Smooth muscle cell (in vitro differentiated cells): Measurements from ENCODE around the gene EGFL8. TPM values are rescaled to one million over a fixed set of nuclear protein-coding genes. Genes with fewer than 3 reads are reported as not detected.

Source experiments
- DNase-seq: peaks from one replicate; lab custom pipeline; 2025; ENCODE audit not compliant: unreplicated experiment; lab: John Stamatoyannopoulos, UW
- H2AFZ ChIP-seq: fragments of 200-600 bp; sonication (generic); 2 replicates; pipeline ENCODE4 v1.6.0; 2016; ENCODE audit warnings: antibody characterized with exemption, low read depth, mild to moderate bottlenecking
- H3F3A ChIP-seq: fragments of 200-600 bp; sonication (generic); 2 replicates; pipeline ENCODE4 v1.6.0; 2017; ENCODE audit warnings: antibody characterized with exemption, low read depth
- H3K27ac ChIP-seq: fragments of 200-600 bp; sonication (generic); 2 replicates; pipeline ENCODE4 v1.5.1; 2016; ENCODE audit warnings: low read depth, mild to moderate bottlenecking
- H3K27me3 ChIP-seq: fragments of 200-600 bp; sonication (generic); 2 replicates; pipeline ENCODE4 v1.6.1; 2016; ENCODE audit warnings: low read depth, mild to moderate bottlenecking
- H3K36me3 ChIP-seq: fragments of 200-600 bp; sonication (generic); 2 replicates; pipeline ENCODE4 v1.5.1; 2016; ENCODE audit warnings: low read depth
- H3K4me1 ChIP-seq: fragments of 200-600 bp; sonication (generic); 2 replicates; pipeline ENCODE4 v1.5.1; 2016; ENCODE audit warnings: low read depth
- H3K4me2 ChIP-seq: fragments of 200-600 bp; sonication (generic); 2 replicates; pipeline ENCODE4 v1.6.0; 2016; ENCODE audit warnings: mild to moderate bottlenecking
- H3K4me3 ChIP-seq: fragments of 200-600 bp; sonication (generic); 2 replicates; pipeline ENCODE4 v1.5.1; 2016; ENCODE audit warnings: mild to moderate bottlenecking
- H3K79me2 ChIP-seq: fragments of 200-600 bp; sonication (generic); 2 replicates; pipeline ENCODE4 v1.6.0; 2016; ENCODE audit warnings: low read depth, mild to moderate bottlenecking
- H3K9ac ChIP-seq: fragments of 200-600 bp; sonication (generic); 2 replicates; pipeline ENCODE4 v1.6.0; 2016; ENCODE audit warnings: low read depth
- H3K9me3 ChIP-seq: fragments of 200-600 bp; sonication (generic); replicated peaks from 2 replicates; pipeline ENCODE4 v1.5.1; 2016; ENCODE audit warnings: low read depth
- H4K20me1 ChIP-seq: fragments of 200-600 bp; sonication (generic); 2 replicates; pipeline ENCODE4 v1.6.0; 2016; ENCODE audit warnings: low read depth
- CTCF ChIP-seq: fragments of 200-600 bp; sonication (generic); IDR thresholded peaks from 2 replicates; pipeline ENCODE4 v1.5.1; 2017; ENCODE audit warnings: borderline replicate concordance, mild to moderate bottlenecking, antibody characterized with exemption; ENCODE audit not compliant: insufficient read depth, poor library complexity, severe bottlenecking
- WGBS: methylation state at CpG from one replicate; pipeline ENCODE4 v1.1.7; 2016; ENCODE audit warnings: low lambda C conversion rate; 5-methylcytosine and 5-hydroxymethylcytosine counted together
- polyA plus RNA-seq: library from polyadenylated mRNA; unstranded; fragments of >200 nt; fragmentation: Nextera tagmentation; extraction: Ambion mirVana; gene quantifications from 2 replicates; pipeline ENCODE4 v1.2.1, GENCODE V29; 2016
- total RNA-seq: library from RNA; depleted of rRNA; stranded (reverse); fragments of >200 nt; gene quantifications from 2 replicates; pipeline ENCODE4 v1.2.3, GENCODE V29; 2014

The EGFL8 gene
- total and polyA plus RNA-seq, 2 experiments from 2014 or later: 4.3 to 5.6 TPM

- Histone ChIP-seq H3F3A (peaks cover 9% of the 10 kb centered on the region), H3K36me3 (no peaks in the 10 kb centered on the region), H3K4me2 (peak overlapping the region; percentile 94), H3K4me1 (peaks cover 15% of the 10 kb centered on the region), H4K20me1 (no peaks in the 10 kb centered on the region), H3K9ac (peak overlapping the region; percentile 84), H3K27me3 (no peaks in the 10 kb centered on the region), H3K79me2 (peaks cover 52% of the 10 kb centered on the region), H2AFZ (peak overlapping the region; percentile 85), H3K4me3 (peak overlapping the region; percentile 91), H3K27ac (peak overlapping the region; percentile 95), H3K9me3 (no peaks in the 10 kb centered on the region)
- DNase-seq: no peak
- WGBS: 12% methylated on average over 5 of the region's 5 CpGs
- TF ChIP-seq CTCF: no peak
Measured at GRCh38 chr6:32176476-32177182, 12.2 kb downstream of the EGFL8 start.

GRCh38 chr6:32177183-32177787, 12.9 kb downstream of the EGFL8 start:
- Histone ChIP-seq H2AFZ (peak overlapping the region; percentile 85), H3F3A (peaks cover 9% of the 10 kb centered on the region), H3K4me1 (peaks cover 15% of the 10 kb centered on the region), H4K20me1 (no peaks in the 10 kb centered on the region), H3K4me3 (peak overlapping the region; percentile 91), H3K4me2 (peak overlapping the region; percentile 94), H3K79me2 (peaks cover 46% of the 10 kb centered on the region), H3K27me3 (no peaks in the 10 kb centered on the region), H3K36me3 (no peaks in the 10 kb centered on the region), H3K9me3 (no peaks in the 10 kb centered on the region), H3K9ac (peak overlapping the region; percentile 84), H3K27ac (peak overlapping the region; percentile 95)
- DNase-seq: no peak
- TF ChIP-seq CTCF: no peak
- 3% methylated on average over 20 of the region's 20 CpGs for WGBS

- TF ChIP-seq CTCF: no peak
- peaks cover 15% of the 10 kb centered on the region for H3K4me1 ChIP-seq
- H3K36me3 ChIP-seq: no peaks in the 10 kb centered on the region
- peaks cover 39% of the 10 kb centered on the region for H3K79me2 ChIP-seq
- H3K9me3 ChIP-seq: no peaks in the 10 kb centered on the region
- WGBS: under 1% methylated on average over 26 of the region's 33 CpGs
- peak within 1 kb of the TSS; percentile 84 for H3K9ac ChIP-seq
- H3K4me2 ChIP-seq: peak within 1 kb of the TSS; percentile 99
- H4K20me1 ChIP-seq: no peaks in the 10 kb centered on the region
- peak within 1 kb of the TSS; percentile 95 for H3K27ac ChIP-seq
- peak within 1 kb of the TSS; percentile 91 for H3K4me3 ChIP-seq
- peak; percentile 93 for DNase-seq
- peak within 1 kb of the TSS; percentile 85 for H2AFZ ChIP-seq
- no peaks in the 10 kb centered on the region for H3K27me3 ChIP-seq
- H3F3A ChIP-seq: peaks cover 9% of the 10 kb centered on the region
Measured at GRCh38 chr6:32177788-32178546, 13.6 kb downstream of the EGFL8 start, which contains the start of gene RNF5. TSS of gene RNF5 (plus strand) at chr6:32178405. CDS start at chr6:32178512, 107 bp downstream.
